ENCODE results near the gene TBL1X.

- TF ChIP-seq CTCF (IDR thresholded peaks at IDR 0.05) (no peak), POLR2A (IDR thresholded peaks at IDR 0.05) (no peak)
Measured at GRCh38 chrX:9429767-9430166, 35.1 kb upstream of the TBL1X start.

All from adrenal gland (tissue), 5 donors.